IMR-90 (cell line): ENCODE measurements around the gene TMEM59. TPM values are rescaled to one million over a fixed set of nuclear protein-coding genes. Genes with fewer than 3 reads are reported as not detected.

Experiments
- microRNA-seq, 2 experiments: library from miRNA; stranded (forward) in 1 of 2; unstranded in 1 of 2; fragments of 10-50 nt in 1 of 2; fragments of <30 nt in 1 of 2; gene quantifications in 1 of 2; microRNA quantifications in 1 of 2; one replicate each; pipeline versions ENCODE3 to v1.1.0; 2013 to 2020; ENCODE audit not compliant: insufficient read depth in 1 of 2, insufficient read length in 1 of 2, unreplicated experiment in 1 of 2
- polyA plus RNA-seq, 3 experiments: library from polyadenylated mRNA; depleted of rRNA; stranded (reverse); fragments of >200 nt; gene quantifications; 2 replicates each; pipeline ENCODE4 v1.2.3, GENCODE V29; 2012; ENCODE audit warnings: low replicate concordance in 1 of 3
- small RNA-seq, 5 experiments: library from RNA; depleted of rRNA; stranded (forward); fragments of <200 nt; gene quantifications; one replicate each; pipeline ENCODE3, GENCODE V24; 2012
- total RNA-seq: library from RNA; depleted of rRNA; stranded (reverse); fragments of >200 nt; gene quantifications from 2 replicates; pipeline ENCODE4 v1.2.3, GENCODE V29; 2012; rRNA removed

TMEM59 gene
- total and polyA plus RNA-seq, 2 of the 4 experiments (the other 2 are of a cell fraction): 239 to 241 TPM

Small RNAs within 50 kb of the gene (microRNA-seq; reads per million reads assigned to microRNA genes)
- gene AL353898.1 (ENCODE audit: insufficient read depth, insufficient read length) (not detected), gene AL353898.2 (ENCODE audit: insufficient read depth, insufficient read length) (not detected), gene MIR4781 (ENCODE audit: unreplicated experiment) (not detected)

Small RNAs within 50 kb of the gene (small RNA-seq; reads per million reads assigned to genes)
- gene AL353898.1: 0 reads per million in 5 experiments
- 0 reads per million in 5 experiments for gene AL353898.2

Other genes with a start within 250 kb of the TMEM59 start
- 33.9 and 45.3 TPM in 2 replicates for gene NDC1, start 214.9 kb downstream of the TMEM59 start, total RNA-seq
- 9.6 and 11.8 TPM in 2 replicates for gene NDC1, start 214.9 kb downstream of the TMEM59 start, polyA plus RNA-seq (2012; rRNA removed)
- gene YIPF1, start 163.4 kb downstream of the TMEM59 start, total RNA-seq: 28.9 and 35.3 TPM in 2 replicates
- 22.2 and 23.7 TPM in 2 replicates for gene YIPF1, start 163.4 kb downstream of the TMEM59 start, polyA plus RNA-seq (2012; rRNA removed)
- gene DIO1, start 159.0 kb downstream of the TMEM59 start, total RNA-seq: not detected in 2 replicates
- gene DIO1, start 159.0 kb downstream of the TMEM59 start, polyA plus RNA-seq (2012; rRNA removed): not detected in 2 replicates
- gene IFT25, start 107.5 kb downstream of the TMEM59 start, total RNA-seq: 9.1 and 30.0 TPM in 2 replicates
- 32.4 and 38.0 TPM in 2 replicates for gene IFT25, start 107.5 kb downstream of the TMEM59 start, polyA plus RNA-seq (2012; rRNA removed)
- gene LRRC42, start 106.9 kb downstream of the TMEM59 start, total RNA-seq: 33.3 and 47.5 TPM in 2 replicates
- 38.6 and 39.9 TPM in 2 replicates for gene LRRC42, start 106.9 kb downstream of the TMEM59 start, polyA plus RNA-seq (2012; rRNA removed)
- gene LDLRAD1, start 35.0 kb downstream of the TMEM59 start, total RNA-seq: not detected in 2 replicates
- not detected in 2 replicates for gene LDLRAD1, start 35.0 kb downstream of the TMEM59 start, polyA plus RNA-seq (2012; rRNA removed)
- gene TCEANC2, start 404 bp upstream of the TMEM59 start, total RNA-seq: 3.1 and 3.2 TPM in 2 replicates
- 2.4 TPM in 2 replicates for gene TCEANC2, start 404 bp upstream of the TMEM59 start, polyA plus RNA-seq (2012; rRNA removed)
- gene CDCP2, start 99.8 kb upstream of the TMEM59 start, total RNA-seq: not detected in 2 replicates
- gene CDCP2, start 99.8 kb upstream of the TMEM59 start, polyA plus RNA-seq (2012; rRNA removed): not detected in 2 replicates
- gene CYB5RL, start 146.8 kb upstream of the TMEM59 start, total RNA-seq: 3.3 and 3.8 TPM in 2 replicates
- 4.1 and 4.3 TPM in 2 replicates for gene CYB5RL, start 146.8 kb upstream of the TMEM59 start, polyA plus RNA-seq (2012; rRNA removed)
- gene MRPL37, start 147.0 kb upstream of the TMEM59 start, total RNA-seq: 111 and 132 TPM in 2 replicates
- gene MRPL37, start 147.0 kb upstream of the TMEM59 start, polyA plus RNA-seq (2012; rRNA removed): 36.5 and 42.8 TPM in 2 replicates